ENCODE data around the gene PNPLA8.

DNA sequence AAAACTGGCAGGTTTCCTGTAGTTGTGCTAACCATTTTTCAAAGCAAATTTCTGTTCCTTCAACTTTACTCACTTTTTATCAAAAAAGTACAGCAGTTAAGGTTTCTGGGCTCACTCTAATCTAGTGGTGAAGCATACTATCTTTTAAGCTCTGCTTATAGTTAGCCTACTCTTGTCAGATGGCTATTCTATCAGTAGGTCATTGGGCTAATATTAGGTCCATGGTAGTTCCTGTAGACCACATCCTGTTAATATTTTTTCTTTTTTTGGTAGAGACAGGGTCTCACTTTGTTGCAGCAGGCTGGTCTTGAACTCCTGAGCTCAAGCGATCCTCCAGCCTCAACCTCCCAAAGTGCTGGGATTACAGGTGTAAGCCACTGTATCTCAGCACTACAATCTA lies 41.8 kb downstream of the PNPLA8 start:
- TF ChIP-seq, protein P1, sequence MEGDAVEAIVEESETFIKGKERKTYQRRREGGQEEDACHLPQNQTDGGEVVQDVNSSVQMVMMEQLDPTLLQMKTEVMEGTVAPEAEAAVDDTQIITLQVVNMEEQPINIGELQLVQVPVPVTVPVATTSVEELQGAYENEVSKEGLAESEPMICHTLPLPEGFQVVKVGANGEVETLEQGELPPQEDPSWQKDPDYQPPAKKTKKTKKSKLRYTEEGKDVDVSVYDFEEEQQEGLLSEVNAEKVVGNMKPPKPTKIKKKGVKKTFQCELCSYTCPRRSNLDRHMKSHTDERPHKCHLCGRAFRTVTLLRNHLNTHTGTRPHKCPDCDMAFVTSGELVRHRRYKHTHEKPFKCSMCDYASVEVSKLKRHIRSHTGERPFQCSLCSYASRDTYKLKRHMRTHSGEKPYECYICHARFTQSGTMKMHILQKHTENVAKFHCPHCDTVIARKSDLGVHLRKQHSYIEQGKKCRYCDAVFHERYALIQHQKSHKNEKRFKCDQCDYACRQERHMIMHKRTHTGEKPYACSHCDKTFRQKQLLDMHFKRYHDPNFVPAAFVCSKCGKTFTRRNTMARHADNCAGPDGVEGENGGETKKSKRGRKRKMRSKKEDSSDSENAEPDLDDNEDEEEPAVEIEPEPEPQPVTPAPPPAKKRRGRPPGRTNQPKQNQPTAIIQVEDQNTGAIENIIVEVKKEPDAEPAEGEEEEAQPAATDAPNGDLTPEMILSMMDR (IDR thresholded peaks at IDR 0.05; ENCODE audit: insufficient read depth, low read depth, low read length): no peak
- no peak for TF ChIP-seq EZH2 (IDR thresholded peaks at IDR 0.05; ENCODE audit: insufficient read depth, low read length)
